GM20431 (cell line): ENCODE measurements around the gene SERPINB8.
"Not testable (repeated sequence)": the region's sequence is repeated elsewhere in the genome, so short reads cannot be mapped to it uniquely, and the experiment has no call there.

Experiments
- in situ Hi-C: fragments of 300-500 bp; cut with MseI, MboI; formaldehyde crosslinking; loops from one replicate; pipeline ENCODE4 v1.15.0; 2020; ENCODE audit warnings: low sequenced_read_pairs; ENCODE audit not compliant: unreplicated experiment

Gene SERPINB8, protein sequence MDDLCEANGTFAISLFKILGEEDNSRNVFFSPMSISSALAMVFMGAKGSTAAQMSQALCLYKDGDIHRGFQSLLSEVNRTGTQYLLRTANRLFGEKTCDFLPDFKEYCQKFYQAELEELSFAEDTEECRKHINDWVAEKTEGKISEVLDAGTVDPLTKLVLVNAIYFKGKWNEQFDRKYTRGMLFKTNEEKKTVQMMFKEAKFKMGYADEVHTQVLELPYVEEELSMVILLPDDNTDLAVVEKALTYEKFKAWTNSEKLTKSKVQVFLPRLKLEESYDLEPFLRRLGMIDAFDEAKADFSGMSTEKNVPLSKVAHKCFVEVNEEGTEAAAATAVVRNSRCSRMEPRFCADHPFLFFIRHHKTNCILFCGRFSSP

DNA sequence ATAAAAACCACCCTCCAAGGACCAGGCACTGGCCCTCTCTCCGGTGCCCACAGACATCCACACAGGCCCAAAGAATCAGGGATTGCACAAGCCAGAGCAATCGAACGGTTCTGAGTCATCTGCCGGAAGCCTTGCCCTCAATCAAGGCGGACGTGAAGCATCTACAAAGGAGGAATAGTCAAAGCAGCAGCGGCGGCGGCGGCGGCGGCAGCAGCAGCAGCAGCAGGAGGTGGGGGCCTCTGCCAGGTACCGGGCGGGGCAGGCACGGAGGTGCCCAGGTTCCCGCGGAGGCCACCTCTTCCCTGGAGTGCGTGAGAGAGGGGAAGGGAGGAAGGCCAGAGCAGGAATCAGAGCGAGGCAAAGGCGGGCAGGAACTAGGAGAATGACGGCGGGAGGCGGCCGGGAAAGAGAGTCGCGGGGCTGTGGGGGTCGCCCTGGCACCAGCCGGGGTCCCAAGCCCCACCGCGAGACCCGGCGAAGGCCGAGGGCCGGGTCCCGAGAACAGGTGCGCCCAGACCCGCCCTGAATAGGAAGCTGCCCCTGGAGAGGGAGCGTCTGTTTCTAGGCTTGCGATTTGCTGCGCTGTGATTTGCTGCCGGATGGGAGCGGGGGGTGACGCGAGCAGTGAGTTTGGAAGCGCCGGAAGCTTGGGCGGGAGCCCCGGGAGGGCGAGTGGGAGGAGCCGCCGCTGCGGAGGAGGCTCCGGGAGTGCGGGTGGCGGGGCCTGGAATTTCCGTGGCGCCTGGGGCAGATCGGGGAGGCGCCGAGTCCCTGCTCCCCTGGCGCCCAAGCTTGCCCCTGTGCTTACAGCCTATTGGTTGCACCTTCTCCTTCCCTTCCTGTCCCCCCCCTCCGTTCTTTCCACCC, at the start of gene SERPINB8:
Gene SERPINB8 (plus strand): TSS at position 140 of the 867 bp plus-strand sequence. CDS start 8,228 bp downstream, outside the sequence.
- in situ Hi-C loops, result no loop called here

DNA sequence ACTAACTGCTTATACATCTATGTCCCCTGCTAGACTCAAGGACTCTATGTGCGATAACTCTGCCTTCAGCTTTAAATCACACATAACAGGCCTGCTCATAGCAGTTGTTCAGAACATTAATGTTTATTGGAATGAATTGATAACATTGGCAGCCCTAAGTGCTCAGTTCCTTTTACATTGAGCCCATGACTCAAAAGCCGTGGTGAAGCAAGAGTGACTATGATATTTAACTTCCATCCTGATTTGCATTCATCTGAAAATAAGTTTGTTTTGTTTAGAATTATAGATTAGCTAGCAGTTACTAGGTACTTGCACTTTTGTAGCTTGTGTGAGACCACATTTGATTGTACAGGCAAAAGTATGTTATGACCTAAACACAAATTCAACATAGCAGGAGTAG, 47.8 kb upstream of the SERPINB8 start:
- in situ Hi-C loops, result no loop called here

DNA sequence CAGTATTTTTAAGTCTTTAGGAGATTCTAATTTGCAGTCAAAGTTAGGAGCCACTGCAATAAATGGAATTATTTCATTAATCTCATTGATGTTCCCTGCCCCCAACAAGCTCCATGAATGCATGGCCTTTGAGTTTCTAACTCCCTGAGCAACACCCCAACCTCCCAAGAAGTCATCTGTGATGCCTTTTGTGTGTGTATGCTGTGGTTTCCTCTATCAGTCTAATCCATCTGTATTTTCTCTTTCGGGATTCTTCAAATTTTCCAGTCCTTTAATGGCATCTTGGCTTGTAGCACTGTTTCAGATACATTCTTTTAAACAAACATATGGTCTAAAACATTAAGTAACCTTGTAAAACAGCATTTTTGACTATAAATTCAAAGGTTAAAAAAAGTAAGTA, 45.3 kb upstream of the SERPINB8 start:
- in situ Hi-C loops, result no loop called here

- in situ Hi-C loops, result no loop called here
Measured at GRCh38 chr18:63928331-63928730, 41.5 kb upstream of the SERPINB8 start.

- in situ Hi-C loops, result not testable (repeated sequence)
Measured at GRCh38 chr18:63929369-63929768, 40.5 kb upstream of the SERPINB8 start.

DNA sequence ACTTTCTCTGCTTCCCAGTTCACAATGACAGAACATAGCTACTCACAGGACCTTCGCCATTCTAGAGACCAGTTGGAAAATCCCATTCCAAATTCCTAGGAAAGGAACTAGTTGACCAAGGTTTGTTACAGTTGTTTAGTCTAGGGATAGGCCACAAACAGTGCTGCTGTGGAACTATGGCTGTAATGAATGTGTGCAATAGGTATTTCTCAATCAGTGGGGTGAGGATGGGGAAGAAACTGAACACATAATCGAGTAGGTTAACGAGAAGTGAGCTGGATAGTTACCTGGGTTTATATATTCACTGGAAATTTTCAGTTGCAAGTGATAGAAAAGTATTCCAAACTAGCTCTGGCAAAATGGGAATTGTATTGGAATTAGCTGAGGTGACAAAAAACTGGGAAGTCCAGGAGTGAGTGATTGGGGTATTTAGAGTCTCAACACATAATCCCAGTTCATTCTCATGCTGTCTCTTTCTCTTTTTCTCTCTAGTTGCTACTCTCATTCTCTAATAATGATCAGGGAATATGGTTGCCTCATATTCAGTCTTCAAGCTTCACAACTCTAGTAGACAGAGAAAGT, 39.0 kb upstream of the SERPINB8 start:
- in situ Hi-C loops, result no loop called here

- in situ Hi-C loops, result no loop called here
Measured at GRCh38 chr18:63936156-63936931, 33.5 kb upstream of the SERPINB8 start.

DNA sequence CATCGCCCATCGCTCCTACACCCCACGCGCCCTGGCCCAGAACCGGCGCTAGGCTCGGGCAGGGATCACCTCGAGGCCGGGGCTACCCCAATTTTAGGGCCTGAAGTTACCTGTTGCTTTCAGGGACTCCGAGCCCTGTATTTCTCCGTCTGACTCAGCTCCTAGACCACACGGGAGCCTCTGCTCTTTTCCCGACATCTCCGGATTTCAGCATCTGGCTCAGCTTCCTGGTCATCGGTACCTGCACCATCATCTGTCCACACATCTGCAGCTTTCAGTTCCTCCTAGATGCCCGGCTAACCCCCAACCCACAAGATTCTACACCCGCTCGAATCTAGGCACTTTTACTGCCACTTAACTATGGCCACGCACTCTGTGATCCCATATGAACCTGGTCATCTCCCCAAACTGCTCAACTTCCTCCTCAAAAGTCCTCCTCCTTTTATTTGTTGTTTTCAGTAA, 32.9 kb upstream of the SERPINB8 start:
- in situ Hi-C loops, result no loop called here

DNA sequence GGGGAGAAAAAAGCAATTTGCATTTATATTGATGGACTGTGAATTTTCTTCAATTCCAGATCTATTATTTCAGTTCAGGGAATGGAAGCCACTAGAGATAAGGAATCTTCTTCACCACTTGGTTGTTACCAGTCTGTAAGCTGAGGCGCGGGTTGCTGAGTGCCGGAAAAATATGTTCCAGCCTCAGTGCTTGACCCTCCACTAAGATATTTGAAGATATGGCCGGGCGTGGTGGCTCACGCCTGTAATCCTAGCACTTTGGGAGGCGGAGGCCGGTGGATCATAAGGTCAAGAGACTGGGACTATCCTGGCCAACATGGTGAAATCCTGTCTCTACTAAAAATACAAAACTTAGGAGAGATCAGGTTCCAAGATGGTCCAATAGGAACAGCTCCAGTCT, 29.9 kb upstream of the SERPINB8 start:
- in situ Hi-C loops, result no loop called here

DNA sequence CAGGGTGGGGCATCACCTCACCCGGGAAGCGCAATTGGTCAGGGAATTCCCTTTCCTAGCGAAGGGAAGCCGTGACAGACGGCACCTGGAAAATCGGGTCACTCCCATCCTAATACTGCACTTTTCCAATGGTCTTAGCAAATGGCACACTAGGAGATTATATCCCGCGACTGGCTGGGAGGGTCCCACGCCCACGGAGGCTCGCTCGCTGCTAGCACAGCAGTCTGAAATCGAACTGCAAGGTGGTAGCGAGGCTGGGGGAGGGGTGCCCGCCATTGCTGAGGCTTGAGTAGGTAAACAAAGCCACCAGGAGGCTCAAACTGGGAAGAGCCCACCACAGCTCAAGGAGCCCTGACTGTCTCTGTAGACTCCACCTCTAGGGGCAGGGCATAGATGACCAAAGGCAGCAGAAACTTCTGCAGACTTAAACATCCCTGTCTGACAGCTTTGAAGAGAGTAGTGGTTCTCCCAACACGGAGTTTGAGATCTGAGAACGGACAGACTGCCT, 29.3 kb upstream of the SERPINB8 start:
- in situ Hi-C loops, result not testable (repeated sequence)

- in situ Hi-C loops, result no loop called here
Measured at GRCh38 chr18:63947051-63947790, 22.7 kb upstream of the SERPINB8 start.

- in situ Hi-C loops, result no loop called here
Measured at GRCh38 chr18:63949068-63949737, 20.7 kb upstream of the SERPINB8 start, which contains the start of gene HMSD. TSS of gene HMSD (plus strand) at chr18:63949301. CDS start at chr18:63953456, 4,155 bp downstream.

- in situ Hi-C loops, result no loop called here
Measured at GRCh38 chr18:63951302-63951705, 18.6 kb upstream of the SERPINB8 start.

DNA sequence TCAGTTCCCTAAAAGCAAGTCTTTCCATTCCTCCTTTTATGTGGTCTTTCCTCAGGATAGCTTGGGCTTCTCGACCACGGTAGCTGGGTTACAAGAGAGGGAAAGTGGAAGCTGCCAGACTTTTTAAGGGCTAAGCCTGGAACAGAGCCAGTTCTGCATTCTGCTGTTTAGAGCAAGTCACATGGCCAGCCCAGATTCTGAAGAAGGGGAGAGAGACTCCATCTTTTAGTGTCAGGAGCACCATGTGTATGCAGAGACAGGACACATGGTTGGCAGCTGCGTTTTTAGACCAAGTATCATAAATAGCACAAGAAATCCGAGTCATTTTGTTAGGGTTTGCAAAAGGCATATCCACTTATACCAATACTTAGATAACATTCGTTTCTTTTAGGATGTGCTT, 16.1 kb upstream of the SERPINB8 start:
- in situ Hi-C loops, result no loop called here

- in situ Hi-C loops, result no loop called here
Measured at GRCh38 chr18:63956755-63957154, 13.1 kb upstream of the SERPINB8 start.

DNA sequence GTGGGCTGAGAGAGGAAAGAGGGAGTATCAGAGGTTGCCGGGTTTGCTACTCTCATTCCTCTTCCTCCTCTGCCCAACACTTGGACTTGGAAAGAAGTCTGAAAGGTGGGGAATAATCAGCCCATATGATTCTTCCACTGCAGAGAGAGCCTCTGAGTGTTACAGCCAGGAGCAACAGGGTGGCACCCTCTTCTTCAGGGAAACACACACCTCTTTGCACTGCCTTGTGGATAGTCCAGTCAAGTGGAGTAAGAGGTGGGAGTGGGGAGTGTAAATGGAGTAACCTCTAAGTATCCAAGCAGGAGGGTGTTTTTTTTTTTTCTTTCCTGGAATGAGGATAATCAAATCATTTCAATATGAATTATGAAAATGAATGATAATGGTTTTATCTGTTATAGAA, 9.0 kb upstream of the SERPINB8 start:
- in situ Hi-C loops, result no loop called here

GRCh38 chr18:63961435-63961980, 8.4 kb upstream of the SERPINB8 start:
- in situ Hi-C loops, result no loop called here

DNA sequence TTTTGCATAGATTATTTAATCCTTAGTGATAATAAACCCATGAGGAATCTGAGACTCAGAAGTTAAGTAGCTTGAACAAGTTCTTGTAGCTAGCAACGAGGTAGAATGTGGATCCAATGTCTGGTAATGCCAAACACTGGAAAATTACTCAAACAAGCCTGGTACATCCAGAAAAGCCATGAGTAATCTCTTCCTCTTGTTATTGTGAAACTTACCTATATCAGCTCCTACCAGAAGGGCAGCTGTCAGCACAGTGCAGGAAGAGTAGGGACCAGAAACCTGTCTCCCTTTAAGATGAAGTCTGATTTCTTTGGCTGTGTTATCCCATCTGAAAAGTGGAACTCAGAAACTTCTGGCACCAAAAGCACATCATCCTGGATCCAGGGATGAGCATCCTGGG, 7.7 kb upstream of the SERPINB8 start:
- in situ Hi-C loops, result no loop called here
